Liver (tissue), 10 donors: ENCODE results near the gene TMPRSS7. TPM values are rescaled to one million over a fixed set of nuclear protein-coding genes. Genes with fewer than 3 reads are reported as not detected.

ENCODE experiments used
- DNase-seq: peaks from one replicate; pipeline ENCODE4 v3.0.0-alpha.2; 2017; ENCODE audit warnings: low spot score
- H3K27ac ChIP-seq, 2 donors: one replicate each; pipeline ENCODE4 v1.7.0; 2013; ENCODE audit warnings: inconsistent platforms in 2 of 2, low read length in 2 of 2, control low read depth in 1 of 2, low read depth in 1 of 2, mild to moderate bottlenecking in 1 of 2
- H3K27me3 ChIP-seq, 4 donors: one replicate each; pipeline versions ENCODE4 v1.6.1 to v1.7.0; 2013; ENCODE audit warnings: low read length in 3 of 4, inconsistent platforms in 1 of 4, mild to moderate bottlenecking in 1 of 4, moderate library complexity in 1 of 4; ENCODE audit not compliant: control insufficient read depth in 4 of 4, insufficient read depth in 4 of 4
- H3K36me3 ChIP-seq, 4 donors: one replicate each; pipeline versions ENCODE4 v1.6.1 to v1.7.0; 2013; ENCODE audit warnings: low read length in 3 of 4, mild to moderate bottlenecking in 3 of 4, low read depth in 1 of 4, moderate library complexity in 1 of 4; ENCODE audit not compliant: control insufficient read depth in 4 of 4, insufficient read depth in 3 of 4
- H3K4me1 ChIP-seq, 4 donors: one replicate each; pipeline versions ENCODE4 v1.6.1 to v1.7.0; 2013; ENCODE audit warnings: low read length in 3 of 4, mild to moderate bottlenecking in 3 of 4, moderate library complexity in 1 of 4; ENCODE audit not compliant: control insufficient read depth in 4 of 4, insufficient read depth in 4 of 4
- H3K4me3 ChIP-seq, 3 donors: one replicate each; pipeline versions ENCODE4 v1.6.1 to v1.7.0; 2013; ENCODE audit warnings: low read length in 3 of 3, control low read depth in 1 of 3, low read depth in 1 of 3, mild to moderate bottlenecking in 1 of 3
- H3K9ac ChIP-seq, 2 donors: one replicate each; pipeline ENCODE4 v1.7.0; 2013; ENCODE audit warnings: low read length in 2 of 2, mild to moderate bottlenecking in 2 of 2, moderate library complexity in 2 of 2, control low read depth in 1 of 2, low read depth in 1 of 2
- H3K9me3 ChIP-seq, 4 donors: one replicate each; pipeline versions ENCODE4 v1.6.1 to v1.7.0; 2013; ENCODE audit warnings: low read length in 3 of 4; ENCODE audit not compliant: control insufficient read depth in 4 of 4
- CTCF ChIP-seq: fragments of 150-350 bp; IDR thresholded peaks from 2 replicates; pipeline ENCODE4 v1.5.1; 2017; ENCODE audit warnings: improper control_type of control experiment, low read depth, low read length; ENCODE audit not compliant: missing input control
- GABPA ChIP-seq, 2 donors: IDR thresholded peaks in 1 of 2; conservative IDR thresholded peaks in 1 of 2; 2 replicates each; pipeline ENCODE4 v1.6.1; 2016; ENCODE audit warnings: antibody characterized with exemption in 2 of 2, mild to moderate bottlenecking in 1 of 2, moderate library complexity in 1 of 2
- HNF4A ChIP-seq, 2 donors: conservative IDR thresholded peaks; 2 replicates each; pipeline ENCODE4 v1.6.1; 2016; ENCODE audit warnings: antibody characterized with exemption in 2 of 2, mild to moderate bottlenecking in 2 of 2
- HNF4G ChIP-seq: IDR thresholded peaks from 2 replicates; pipeline ENCODE4 v1.6.1; 2016; ENCODE audit warnings: antibody characterized with exemption
- JUND ChIP-seq, 2 donors: IDR thresholded peaks; 2 replicates each; pipeline ENCODE4 v1.6.1; 2016; ENCODE audit warnings: antibody characterized with exemption in 2 of 2
- NR2F2 ChIP-seq: IDR thresholded peaks from 2 replicates; pipeline ENCODE4 v1.6.1; 2016; ENCODE audit warnings: antibody characterized with exemption
- RXRA ChIP-seq, 2 donors: IDR thresholded peaks; 2 replicates each; pipeline ENCODE4 v1.6.1; 2017 to 2018; ENCODE audit warnings: antibody characterized with exemption in 2 of 2, mild to moderate bottlenecking in 1 of 2
- TAF1 ChIP-seq: conservative IDR thresholded peaks from 2 replicates; pipeline ENCODE4 v1.6.1; 2016; ENCODE audit warnings: antibody characterized with exemption, mild to moderate bottlenecking
- YY1 ChIP-seq: IDR thresholded peaks from 2 replicates; pipeline ENCODE4 v1.6.1; 2016; ENCODE audit warnings: antibody characterized with exemption, mild to moderate bottlenecking
- WGBS: extraction: QIAGEN DNeasy Blood & Tissue Kit; methylation state at CpG from one replicate; pipeline ENCODE4 v1.1.7; 2013; 5-methylcytosine and 5-hydroxymethylcytosine counted together
- polyA plus RNA-seq, 2 donors: library from polyadenylated mRNA; stranded (reverse) in 1 of 2; unstranded in 1 of 2; fragments of 200-250 nt in 1 of 2; fragments of >200 nt in 1 of 2; fragmentation: Nextera tagmentation in 1 of 2; extraction: Ambion mirVana in 1 of 2; gene quantifications; one replicate each; pipeline versions ENCODE4 v1.2.1 to v1.2.3, GENCODE V29; 2013 to 2015
- small RNA-seq: library from RNA; depleted of rRNA; stranded (forward); fragments of <200 nt; gene quantifications from one replicate; pipeline ENCODE3, GENCODE V24; 2014
- total RNA-seq, 2 donors: library from RNA; depleted of rRNA; stranded (reverse); fragments of >200 nt; gene quantifications; one replicate each; pipeline ENCODE4 v1.2.3, GENCODE V29; 2014
- TF ChIP-seq, protein P1 (sequence below): IDR thresholded peaks from 2 replicates; pipeline ENCODE4 v1.6.1; 2016; ENCODE audit warnings: antibody characterized with exemption
- donor health status: healthy.
- donor health status: healthy.
- donor health status: healthy.
- donor health status: healthy.
- donor health status: healthy.

The TMPRSS7 gene
- total and polyA plus RNA-seq, 4 donors: not detected

- Histone ChIP-seq H3K36me3 (no peaks in the 10 kb centered on the region), H3K27ac (no peak overlapping the region), H3K4me1 (no peaks in the 10 kb centered on the region), H3K9ac (no peak overlapping the region), H3K9me3 (no peaks in the 10 kb centered on the region), H3K4me3 (no peak overlapping the region), H3K27me3 (peaks cover 0 to 8% (median under 1%) of the 10 kb centered on the region in 4 donors)
- no peak for DNase-seq
- 85% methylated on average over 3 of the region's 3 CpGs for WGBS
- TF ChIP-seq RXRA (IDR thresholded peaks at IDR 0.05): no peak
- TF ChIP-seq CTCF: no peak
- no peak for TF ChIP-seq TAF1
- TF ChIP-seq JUND (IDR thresholded peaks at IDR 0.05): no peak
- no peak for TF ChIP-seq GABPA (IDR thresholded peaks at IDR 0.05 in 1 of 2, conservative IDR thresholded peaks at IDR 0.05 in 1 of 2)
- no peak for TF ChIP-seq NR2F2
- TF ChIP-seq, protein P1, sequence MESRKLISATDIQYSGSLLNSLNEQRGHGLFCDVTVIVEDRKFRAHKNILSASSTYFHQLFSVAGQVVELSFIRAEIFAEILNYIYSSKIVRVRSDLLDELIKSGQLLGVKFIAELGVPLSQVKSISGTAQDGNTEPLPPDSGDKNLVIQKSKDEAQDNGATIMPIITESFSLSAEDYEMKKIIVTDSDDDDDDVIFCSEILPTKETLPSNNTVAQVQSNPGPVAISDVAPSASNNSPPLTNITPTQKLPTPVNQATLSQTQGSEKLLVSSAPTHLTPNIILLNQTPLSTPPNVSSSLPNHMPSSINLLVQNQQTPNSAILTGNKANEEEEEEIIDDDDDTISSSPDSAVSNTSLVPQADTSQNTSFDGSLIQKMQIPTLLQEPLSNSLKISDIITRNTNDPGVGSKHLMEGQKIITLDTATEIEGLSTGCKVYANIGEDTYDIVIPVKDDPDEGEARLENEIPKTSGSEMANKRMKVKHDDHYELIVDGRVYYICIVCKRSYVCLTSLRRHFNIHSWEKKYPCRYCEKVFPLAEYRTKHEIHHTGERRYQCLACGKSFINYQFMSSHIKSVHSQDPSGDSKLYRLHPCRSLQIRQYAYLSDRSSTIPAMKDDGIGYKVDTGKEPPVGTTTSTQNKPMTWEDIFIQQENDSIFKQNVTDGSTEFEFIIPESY: no peak
- no peak for TF ChIP-seq YY1
- TF ChIP-seq HNF4G: no peak
- no peak for TF ChIP-seq HNF4A (conservative IDR thresholded peaks at IDR 0.05)
These were observed 96.1 kb downstream of the TMPRSS7 start for GRCh38 chr3:112130638-112130993.

Small RNAs within 50 kb of the gene (small RNA-seq; reads per million reads assigned to genes)
- not detected for gene MIR567

Other genes with a start within 250 kb of the TMPRSS7 start
- 10 to 100 TPM; 22.6 to 42.9 TPM for gene PHLDB2, start 175.5 kb upstream of the TMPRSS7 start, total RNA-seq
- gene PHLDB2, start 175.5 kb upstream of the TMPRSS7 start, polyA plus RNA-seq: 10 to 100 TPM in 1 of 2 donors, 1 to 10 TPM in 1; 9.7 to 21.9 TPM
- gene ABHD10, start 55.7 kb upstream of the TMPRSS7 start, total RNA-seq: 10 to 100 TPM; 18.7 to 22.1 TPM
- gene ABHD10, start 55.7 kb upstream of the TMPRSS7 start, polyA plus RNA-seq: 10 to 100 TPM; 15.1 to 19.1 TPM
- gene TAGLN3, start 35.8 kb upstream of the TMPRSS7 start, total RNA-seq: not detected
- not detected for gene TAGLN3, start 35.8 kb upstream of the TMPRSS7 start, polyA plus RNA-seq
- 1 to 10 TPM in 1 of 2 donors, under 1 TPM in 1; 0.47 to 1.8 TPM for gene C3orf52, start 51.7 kb downstream of the TMPRSS7 start, total RNA-seq
- gene C3orf52, start 51.7 kb downstream of the TMPRSS7 start, polyA plus RNA-seq: under 1 TPM in 1 of 2 donors, not detected in 1; 0.10 TPM
- gene GCSAM, start 98.5 kb downstream of the TMPRSS7 start, total RNA-seq: under 1 TPM; 0.08 to 0.75 TPM
- gene GCSAM, start 98.5 kb downstream of the TMPRSS7 start, polyA plus RNA-seq: under 1 TPM in 1 of 2 donors, not detected in 1; 0.27 TPM